ENCODE data around the gene PCSK2.

Gene PCSK2

GRCh38 chr20:17300113-17300512 lies 73.3 kb downstream of the PCSK2 start:
- in situ Hi-C loops (cut with HindIII; ENCODE audit: low sequenced_read_pairs), result no loop called here
- no peak for TF ChIP-seq CTCF (IDR thresholded peaks at IDR 0.05; ENCODE audit: low read depth, low read length, missing control alignments)
- no peak for DNase-seq (ENCODE audit: low read depth)
- H3K4me3 ChIP-seq (ENCODE audit: low read depth, low read length), result no peak overlapping the region

GRCh38 chr20:17304774-17305173 lies 77.9 kb downstream of the PCSK2 start:
- no peak for DNase-seq (ENCODE audit: low read depth)
- in situ Hi-C loops (cut with HindIII; ENCODE audit: low sequenced_read_pairs), result no loop called here
- H3K4me3 ChIP-seq (ENCODE audit: low read depth, low read length), result no peak overlapping the region
- TF ChIP-seq CTCF (IDR thresholded peaks at IDR 0.05; ENCODE audit: low read depth, low read length, missing control alignments), result no peak

- in situ Hi-C loops (cut with HindIII; ENCODE audit: low sequenced_read_pairs), result no loop called here
- DNase-seq (ENCODE audit: low read depth), result no peak
- TF ChIP-seq CTCF (IDR thresholded peaks at IDR 0.05; ENCODE audit: low read depth, low read length, missing control alignments), result no peak
- H3K4me3 ChIP-seq (ENCODE audit: low read depth, low read length), result no peak overlapping the region
Observed at GRCh38 chr20:17306427-17306826, 79.6 kb downstream of the PCSK2 start.

GRCh38 chr20:17314264-17314663 lies 87.4 kb downstream of the PCSK2 start:
- no peak for DNase-seq (ENCODE audit: low read depth)
- TF ChIP-seq CTCF (IDR thresholded peaks at IDR 0.05; ENCODE audit: low read depth, low read length, missing control alignments), result no peak
- no peak overlapping the region for H3K4me3 ChIP-seq (ENCODE audit: low read depth, low read length)
- in situ Hi-C loops (cut with HindIII; ENCODE audit: low sequenced_read_pairs), result no loop called here

- in situ Hi-C loops (cut with HindIII; ENCODE audit: low sequenced_read_pairs), result no loop called here
- DNase-seq (ENCODE audit: low read depth), result no peak
- TF ChIP-seq CTCF (IDR thresholded peaks at IDR 0.05; ENCODE audit: low read depth, low read length, missing control alignments), result no peak
- H3K4me3 ChIP-seq (ENCODE audit: low read depth, low read length), result no peak overlapping the region
Observed at GRCh38 chr20:17315407-17316231, 88.8 kb downstream of the PCSK2 start.

- no peak overlapping the region for H3K4me3 ChIP-seq (ENCODE audit: low read depth, low read length)
- no peak for TF ChIP-seq CTCF (IDR thresholded peaks at IDR 0.05; ENCODE audit: low read depth, low read length, missing control alignments)
- DNase-seq (ENCODE audit: low read depth), result no peak
- in situ Hi-C loops (cut with HindIII; ENCODE audit: low sequenced_read_pairs), result no loop called here
Observed at GRCh38 chr20:17316316-17317038, 89.6 kb downstream of the PCSK2 start.
